HEK293 (cell line): Measurements from ENCODE around the gene KLK2.

Experiments
- ATF2 ChIP-seq: fragments of 450-650 bp; formaldehyde crosslinking; IDR thresholded peaks from 2 replicates; pipeline ENCODE4 v1.5.1; 2016; ENCODE audit warnings: missing biosample characterization, missing genetic modification characterization, low read depth
- BCL11A ChIP-seq: fragments of 450-650 bp; formaldehyde crosslinking; IDR thresholded peaks from 2 replicates; pipeline ENCODE4 v1.5.1; 2016; ENCODE audit warnings: low read depth, missing biosample characterization, missing genetic modification characterization
- SP7 ChIP-seq: fragments of 450-650 bp; formaldehyde crosslinking; IDR thresholded peaks from 2 replicates; pipeline ENCODE4 v1.5.1; 2016; ENCODE audit warnings: missing biosample characterization, missing genetic modification characterization
- WT1 ChIP-seq: fragments of 450-650 bp; formaldehyde crosslinking; IDR thresholded peaks from 2 replicates; pipeline ENCODE4 v1.5.1; 2016; ENCODE audit warnings: missing biosample characterization, missing genetic modification characterization
- ZBTB48 ChIP-seq: fragments of 450-650 bp; formaldehyde crosslinking; IDR thresholded peaks from 2 replicates; pipeline ENCODE4 v1.5.1; 2016; ENCODE audit warnings: missing biosample characterization, missing genetic modification characterization
- ZFP69B ChIP-seq: fragments of 450-650 bp; formaldehyde crosslinking; IDR thresholded peaks from 2 replicates; pipeline ENCODE4 v1.5.1; 2016; ENCODE audit warnings: missing biosample characterization, missing genetic modification characterization
- ZNF148 ChIP-seq: fragments of 450-650 bp; formaldehyde crosslinking; IDR thresholded peaks from 2 replicates; pipeline ENCODE4 v1.5.0; 2017; ENCODE audit warnings: missing biosample characterization, missing genetic modification characterization, borderline replicate concordance
- ZNF169 ChIP-seq: fragments of 450-650 bp; formaldehyde crosslinking; IDR thresholded peaks from 2 replicates; pipeline ENCODE4 v1.5.1; 2016; ENCODE audit warnings: missing biosample characterization, missing genetic modification characterization
- ZNF362 ChIP-seq: fragments of 450-650 bp; formaldehyde crosslinking; IDR thresholded peaks from 2 replicates; pipeline ENCODE4 v1.5.1; 2016; ENCODE audit warnings: missing biosample characterization, missing genetic modification characterization
- ZNF391 ChIP-seq: fragments of 450-650 bp; formaldehyde crosslinking; IDR thresholded peaks from 2 replicates; pipeline ENCODE4 v1.5.1; 2016; ENCODE audit warnings: low read depth, missing biosample characterization, missing genetic modification characterization, borderline replicate concordance
- ZNF488 ChIP-seq: fragments of 450-650 bp; formaldehyde crosslinking; IDR thresholded peaks from 2 replicates; pipeline ENCODE4 v1.5.1; 2016; ENCODE audit warnings: missing biosample characterization, missing genetic modification characterization
- ZNF518A ChIP-seq: fragments of 450-650 bp; formaldehyde crosslinking; conservative IDR thresholded peaks from 2 replicates; pipeline ENCODE4 v1.5.1; 2016; ENCODE audit warnings: low read depth, missing biosample characterization, missing genetic modification characterization
- ZNF580 ChIP-seq: fragments of 450-650 bp; formaldehyde crosslinking; IDR thresholded peaks from 2 replicates; pipeline ENCODE4 v1.5.1; 2016; ENCODE audit warnings: missing biosample characterization, missing genetic modification characterization
- ZNF768 ChIP-seq: fragments of 450-650 bp; formaldehyde crosslinking; IDR thresholded peaks from 2 replicates; pipeline ENCODE4 v1.5.1; 2018; ENCODE audit warnings: missing biosample characterization, mild to moderate bottlenecking, missing genetic modification characterization
- ZNF843 ChIP-seq: fragments of 450-650 bp; formaldehyde crosslinking; IDR thresholded peaks from 2 replicates; pipeline ENCODE4 v1.5.1; 2016; ENCODE audit warnings: missing biosample characterization, missing genetic modification characterization
- TF ChIP-seq, protein P1 (sequence below): fragments of 450-650 bp; formaldehyde crosslinking; IDR thresholded peaks from 2 replicates; pipeline ENCODE4 v1.5.1; 2016; ENCODE audit warnings: missing biosample characterization, missing genetic modification characterization
- TF ChIP-seq, protein P2 (sequence below): fragments of 450-650 bp; formaldehyde crosslinking; IDR thresholded peaks from 2 replicates; pipeline ENCODE4 v1.5.1; 2016; ENCODE audit warnings: missing biosample characterization, missing genetic modification characterization
- TF ChIP-seq, protein P3 (sequence below): fragments of 450-650 bp; formaldehyde crosslinking; IDR thresholded peaks from 2 replicates; pipeline ENCODE4 v1.5.1; 2016; ENCODE audit warnings: missing biosample characterization, missing genetic modification characterization

The KLK2 gene

DNA sequence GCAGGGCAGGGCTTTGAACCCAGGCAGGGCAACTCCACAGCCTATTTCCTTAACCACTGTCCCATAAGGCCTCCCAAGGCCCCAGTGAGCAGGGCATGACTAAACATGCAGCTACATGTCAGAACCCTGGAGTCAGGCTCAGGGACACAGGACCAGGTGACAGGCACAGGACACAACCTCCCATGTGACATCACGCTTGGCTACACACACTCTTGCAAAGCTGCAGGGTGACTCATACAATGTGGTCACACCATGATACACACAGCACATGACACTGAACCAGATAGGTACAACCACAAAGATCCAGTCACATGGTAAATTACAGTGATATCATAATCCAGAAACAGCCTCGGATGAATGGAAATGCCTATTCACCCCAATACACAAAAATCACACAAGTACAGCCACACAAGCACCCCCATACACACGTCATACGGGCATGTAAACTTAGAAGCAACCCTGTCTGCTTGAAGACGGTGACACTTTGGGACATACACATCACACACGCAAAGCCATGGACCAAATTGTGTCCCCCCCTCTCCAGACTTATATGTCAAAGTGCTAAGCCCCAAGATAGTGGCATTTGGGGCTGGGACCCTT, 23.5 kb downstream of the KLK2 start (continued):
- TF ChIP-seq, protein P1, sequence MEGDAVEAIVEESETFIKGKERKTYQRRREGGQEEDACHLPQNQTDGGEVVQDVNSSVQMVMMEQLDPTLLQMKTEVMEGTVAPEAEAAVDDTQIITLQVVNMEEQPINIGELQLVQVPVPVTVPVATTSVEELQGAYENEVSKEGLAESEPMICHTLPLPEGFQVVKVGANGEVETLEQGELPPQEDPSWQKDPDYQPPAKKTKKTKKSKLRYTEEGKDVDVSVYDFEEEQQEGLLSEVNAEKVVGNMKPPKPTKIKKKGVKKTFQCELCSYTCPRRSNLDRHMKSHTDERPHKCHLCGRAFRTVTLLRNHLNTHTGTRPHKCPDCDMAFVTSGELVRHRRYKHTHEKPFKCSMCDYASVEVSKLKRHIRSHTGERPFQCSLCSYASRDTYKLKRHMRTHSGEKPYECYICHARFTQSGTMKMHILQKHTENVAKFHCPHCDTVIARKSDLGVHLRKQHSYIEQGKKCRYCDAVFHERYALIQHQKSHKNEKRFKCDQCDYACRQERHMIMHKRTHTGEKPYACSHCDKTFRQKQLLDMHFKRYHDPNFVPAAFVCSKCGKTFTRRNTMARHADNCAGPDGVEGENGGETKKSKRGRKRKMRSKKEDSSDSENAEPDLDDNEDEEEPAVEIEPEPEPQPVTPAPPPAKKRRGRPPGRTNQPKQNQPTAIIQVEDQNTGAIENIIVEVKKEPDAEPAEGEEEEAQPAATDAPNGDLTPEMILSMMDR (tag by site-specific recombination): no peak
- TF ChIP-seq ZNF580 (tag by site-specific recombination) (peak; percentile 65; the same call in 1 of the 2 replicates), ATF2 (tag by site-specific recombination) (peak; percentile 90), ZNF362 (tag by site-specific recombination) (no peak), ZNF169 (tag by site-specific recombination) (no peak), ZFP69B (tag by site-specific recombination) (peak; percentile 77), ZBTB48 (tag by site-specific recombination) (peak; percentile 92), BCL11A (peak; percentile 98), ZNF768 (tag by site-specific recombination) (no peak), ZNF488 (tag by site-specific recombination) (0 out of 2 replicates have a peak, but pooled peaks have one; percentile 35), ZNF148 (tag by site-specific recombination) (0 out of 2 replicates have a peak, but pooled peaks have one; percentile 17), WT1 (peak; percentile 72), ZNF391 (tag by site-specific recombination) (peak; percentile 72; the same call in 1 of the 2 replicates), SP7 (peak; percentile 97), ZNF843 (tag by site-specific recombination) (peak; percentile 57), ZNF518A (tag by site-specific recombination) (peak; percentile 37)
- TF ChIP-seq, protein P2, sequence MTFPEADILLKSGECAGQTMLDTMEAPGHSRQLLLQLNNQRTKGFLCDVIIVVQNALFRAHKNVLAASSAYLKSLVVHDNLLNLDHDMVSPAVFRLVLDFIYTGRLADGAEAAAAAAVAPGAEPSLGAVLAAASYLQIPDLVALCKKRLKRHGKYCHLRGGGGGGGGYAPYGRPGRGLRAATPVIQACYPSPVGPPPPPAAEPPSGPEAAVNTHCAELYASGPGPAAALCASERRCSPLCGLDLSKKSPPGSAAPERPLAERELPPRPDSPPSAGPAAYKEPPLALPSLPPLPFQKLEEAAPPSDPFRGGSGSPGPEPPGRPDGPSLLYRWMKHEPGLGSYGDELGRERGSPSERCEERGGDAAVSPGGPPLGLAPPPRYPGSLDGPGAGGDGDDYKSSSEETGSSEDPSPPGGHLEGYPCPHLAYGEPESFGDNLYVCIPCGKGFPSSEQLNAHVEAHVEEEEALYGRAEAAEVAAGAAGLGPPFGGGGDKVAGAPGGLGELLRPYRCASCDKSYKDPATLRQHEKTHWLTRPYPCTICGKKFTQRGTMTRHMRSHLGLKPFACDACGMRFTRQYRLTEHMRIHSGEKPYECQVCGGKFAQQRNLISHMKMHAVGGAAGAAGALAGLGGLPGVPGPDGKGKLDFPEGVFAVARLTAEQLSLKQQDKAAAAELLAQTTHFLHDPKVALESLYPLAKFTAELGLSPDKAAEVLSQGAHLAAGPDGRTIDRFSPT: peak; percentile 98
- TF ChIP-seq, protein P3, sequence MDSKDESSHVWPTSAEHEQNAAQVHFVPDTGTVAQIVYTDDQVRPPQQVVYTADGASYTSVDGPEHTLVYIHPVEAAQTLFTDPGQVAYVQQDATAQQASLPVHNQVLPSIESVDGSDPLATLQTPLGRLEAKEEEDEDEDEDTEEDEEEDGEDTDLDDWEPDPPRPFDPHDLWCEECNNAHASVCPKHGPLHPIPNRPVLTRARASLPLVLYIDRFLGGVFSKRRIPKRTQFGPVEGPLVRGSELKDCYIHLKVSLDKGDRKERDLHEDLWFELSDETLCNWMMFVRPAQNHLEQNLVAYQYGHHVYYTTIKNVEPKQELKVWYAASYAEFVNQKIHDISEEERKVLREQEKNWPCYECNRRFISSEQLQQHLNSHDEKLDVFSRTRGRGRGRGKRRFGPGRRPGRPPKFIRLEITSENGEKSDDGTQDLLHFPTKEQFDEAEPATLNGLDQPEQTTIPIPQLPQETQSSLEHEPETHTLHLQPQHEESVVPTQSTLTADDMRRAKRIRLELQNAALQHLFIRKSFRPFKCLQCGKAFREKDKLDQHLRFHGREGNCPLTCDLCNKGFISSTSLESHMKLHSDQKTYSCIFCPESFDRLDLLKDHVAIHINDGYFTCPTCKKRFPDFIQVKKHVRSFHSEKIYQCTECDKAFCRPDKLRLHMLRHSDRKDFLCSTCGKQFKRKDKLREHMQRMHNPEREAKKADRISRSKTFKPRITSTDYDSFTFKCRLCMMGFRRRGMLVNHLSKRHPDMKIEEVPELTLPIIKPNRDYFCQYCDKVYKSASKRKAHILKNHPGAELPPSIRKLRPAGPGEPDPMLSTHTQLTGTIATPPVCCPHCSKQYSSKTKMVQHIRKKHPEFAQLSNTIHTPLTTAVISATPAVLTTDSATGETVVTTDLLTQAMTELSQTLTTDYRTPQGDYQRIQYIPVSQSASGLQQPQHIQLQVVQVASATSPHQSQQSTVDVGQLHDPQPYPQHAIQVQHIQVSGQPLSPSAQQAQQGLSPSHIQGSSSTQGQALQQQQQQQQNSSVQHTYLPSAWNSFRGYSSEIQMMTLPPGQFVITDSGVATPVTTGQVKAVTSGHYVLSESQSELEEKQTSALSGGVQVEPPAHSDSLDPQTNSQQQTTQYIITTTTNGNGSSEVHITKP (tag by site-specific recombination): peak; percentile 92
